Measurements from ENCODE around the gene TRPM7. TPM values are rescaled to one million over a fixed set of nuclear protein-coding genes. Genes with fewer than 3 reads are reported as not detected.

TRPM7 gene
- total RNA-seq, 1 donor from 2014 or later, result 31.2 TPM

- Histone ChIP-seq H3K27me3 (ENCODE audit: control insufficient read depth, insufficient read depth, low read length) (no peaks in the 10 kb centered on the region), H3K4me3 (ENCODE audit: low read depth, low read length) (no peak overlapping the region), H3K36me3 (ENCODE audit: control insufficient read depth, insufficient read depth, low read length) (no peaks in the 10 kb centered on the region)
- no peak for DNase-seq (ENCODE audit: low read depth)
- TF ChIP-seq, protein P1, sequence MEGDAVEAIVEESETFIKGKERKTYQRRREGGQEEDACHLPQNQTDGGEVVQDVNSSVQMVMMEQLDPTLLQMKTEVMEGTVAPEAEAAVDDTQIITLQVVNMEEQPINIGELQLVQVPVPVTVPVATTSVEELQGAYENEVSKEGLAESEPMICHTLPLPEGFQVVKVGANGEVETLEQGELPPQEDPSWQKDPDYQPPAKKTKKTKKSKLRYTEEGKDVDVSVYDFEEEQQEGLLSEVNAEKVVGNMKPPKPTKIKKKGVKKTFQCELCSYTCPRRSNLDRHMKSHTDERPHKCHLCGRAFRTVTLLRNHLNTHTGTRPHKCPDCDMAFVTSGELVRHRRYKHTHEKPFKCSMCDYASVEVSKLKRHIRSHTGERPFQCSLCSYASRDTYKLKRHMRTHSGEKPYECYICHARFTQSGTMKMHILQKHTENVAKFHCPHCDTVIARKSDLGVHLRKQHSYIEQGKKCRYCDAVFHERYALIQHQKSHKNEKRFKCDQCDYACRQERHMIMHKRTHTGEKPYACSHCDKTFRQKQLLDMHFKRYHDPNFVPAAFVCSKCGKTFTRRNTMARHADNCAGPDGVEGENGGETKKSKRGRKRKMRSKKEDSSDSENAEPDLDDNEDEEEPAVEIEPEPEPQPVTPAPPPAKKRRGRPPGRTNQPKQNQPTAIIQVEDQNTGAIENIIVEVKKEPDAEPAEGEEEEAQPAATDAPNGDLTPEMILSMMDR (IDR thresholded peaks at IDR 0.05; ENCODE audit: insufficient read depth, low read length, poor library complexity, severe bottlenecking), result no peak
Observed at GRCh38 chr15:50549326-50549725, 137.3 kb downstream of the TRPM7 start.

DNA sequence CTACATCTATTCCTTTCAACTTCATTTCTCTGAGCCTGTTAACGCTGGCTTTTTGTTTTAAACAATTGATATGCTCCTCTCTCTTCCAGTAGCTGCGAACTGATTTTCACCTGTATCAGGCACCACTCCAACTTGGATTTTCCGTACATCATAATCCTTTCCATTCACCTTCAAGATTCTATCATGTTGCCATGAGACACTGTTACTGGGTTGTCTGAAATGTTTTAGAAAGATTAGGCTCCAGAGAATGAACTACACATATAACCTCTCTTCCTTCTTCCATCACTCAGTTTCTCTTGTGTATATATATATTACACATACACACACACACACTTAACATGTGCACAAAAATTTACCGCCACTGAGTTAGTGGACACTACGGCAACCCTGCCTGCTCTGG, 140.0 kb downstream of the TRPM7 start, which contains the start of gene USP50:
USP50 (minus strand) TSS at position 101 of the 400 bp plus-strand sequence. CDS start 141 bp downstream, outside the sequence.
- DNase-seq (ENCODE audit: low read depth), result no peak
- Histone ChIP-seq H3K4me3 (ENCODE audit: low read depth, low read length) (no peak within 1 kb of the TSS), H3K36me3 (ENCODE audit: control insufficient read depth, insufficient read depth, low read length) (no peaks in the 10 kb centered on the region), H3K27me3 (ENCODE audit: control insufficient read depth, insufficient read depth, low read length) (no peaks in the 10 kb centered on the region)
- TF ChIP-seq, protein P1 (IDR thresholded peaks at IDR 0.05; ENCODE audit: insufficient read depth, low read length, poor library complexity, severe bottlenecking), result no peak

DNA sequence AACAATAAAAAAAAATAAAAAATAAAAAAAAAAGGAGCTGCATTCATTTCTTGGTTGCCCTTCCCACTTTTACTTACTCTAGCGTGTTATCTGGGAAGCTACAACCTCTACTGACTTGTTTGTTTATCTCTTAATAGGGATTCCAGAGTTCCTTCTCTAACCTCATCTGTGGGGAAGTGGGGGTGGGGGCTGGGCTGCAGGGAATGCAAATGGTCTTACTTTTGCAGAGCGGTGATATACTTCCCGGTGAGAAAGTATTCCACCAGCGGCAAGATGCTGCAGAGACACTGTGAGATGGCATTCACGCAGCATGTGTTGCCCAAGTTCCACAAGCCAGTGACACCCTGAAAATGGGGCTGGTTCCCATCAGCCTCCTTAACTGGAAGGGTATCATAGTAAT, 142.2 kb downstream of the TRPM7 start:
- TF ChIP-seq, protein P1 (IDR thresholded peaks at IDR 0.05; ENCODE audit: insufficient read depth, low read length, poor library complexity, severe bottlenecking), result no peak
- DNase-seq (ENCODE audit: low read depth), result no peak
- Histone ChIP-seq H3K27me3 (ENCODE audit: control insufficient read depth, insufficient read depth, low read length) (no peaks in the 10 kb centered on the region), H3K36me3 (ENCODE audit: control insufficient read depth, insufficient read depth, low read length) (no peaks in the 10 kb centered on the region), H3K4me3 (ENCODE audit: low read depth, low read length) (no peak overlapping the region)

DNA sequence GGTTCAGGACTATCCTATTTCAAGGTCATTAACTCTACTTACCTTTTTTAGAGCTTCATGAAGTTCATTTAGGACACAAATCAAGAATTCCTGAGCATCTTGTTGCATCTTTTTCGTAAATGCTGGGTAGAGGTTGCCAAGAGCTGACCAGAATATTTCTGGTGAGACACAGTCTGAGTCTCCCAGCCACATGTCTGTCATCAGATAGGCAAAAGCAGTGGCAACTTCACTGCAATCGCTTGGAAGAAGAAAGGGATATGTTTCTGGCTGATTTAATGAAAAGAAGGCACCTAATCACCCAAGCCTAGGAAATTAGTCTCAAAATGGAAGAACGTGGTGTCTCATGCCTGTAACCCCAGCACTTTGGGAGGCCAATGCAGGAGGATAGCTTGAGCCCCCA, 143.0 kb downstream of the TRPM7 start:
- DNase-seq (ENCODE audit: low read depth), result no peak
- no peaks in the 10 kb centered on the region for H3K36me3 ChIP-seq (ENCODE audit: control insufficient read depth, insufficient read depth, low read length)
- TF ChIP-seq, protein P1 (IDR thresholded peaks at IDR 0.05; ENCODE audit: insufficient read depth, low read length, poor library complexity, severe bottlenecking), result no peak
- H3K4me3 ChIP-seq (ENCODE audit: low read depth, low read length), result no peak overlapping the region
- no peaks in the 10 kb centered on the region for H3K27me3 ChIP-seq (ENCODE audit: control insufficient read depth, insufficient read depth, low read length)

GRCh38 chr15:50542887-50543210, 143.7 kb downstream of the TRPM7 start:
- H3K36me3 ChIP-seq (ENCODE audit: control insufficient read depth, insufficient read depth, low read length), result no peaks in the 10 kb centered on the region
- H3K27me3 ChIP-seq (ENCODE audit: control insufficient read depth, insufficient read depth, low read length), result no peaks in the 10 kb centered on the region
- no peak for DNase-seq (ENCODE audit: low read depth)
- TF ChIP-seq, protein P1 (IDR thresholded peaks at IDR 0.05; ENCODE audit: insufficient read depth, low read length, poor library complexity, severe bottlenecking), result no peak
- H3K4me3 ChIP-seq (ENCODE audit: low read depth, low read length), result no peak overlapping the region

DNA sequence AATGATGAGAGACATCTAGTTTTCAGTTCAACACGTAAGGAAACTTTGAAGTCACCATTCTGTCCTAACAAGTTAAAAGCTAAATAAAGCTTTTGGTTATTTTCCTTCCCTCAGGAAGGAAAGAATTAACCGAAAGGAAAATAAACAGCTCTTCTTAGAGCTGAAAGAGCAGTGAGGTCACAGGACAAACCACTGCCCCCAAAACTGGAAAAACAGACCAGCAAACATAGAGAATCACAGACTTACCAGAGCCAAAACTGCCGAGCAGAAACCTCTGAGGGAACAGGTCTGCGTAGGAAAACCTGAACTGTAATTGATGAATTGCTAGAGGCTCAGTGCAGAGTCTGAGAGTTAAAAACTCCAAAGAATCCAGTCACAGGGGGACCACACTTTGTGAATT, 154.8 kb downstream of the TRPM7 start:
- Histone ChIP-seq H3K4me3 (ENCODE audit: low read depth, low read length) (no peak overlapping the region), H3K36me3 (ENCODE audit: control insufficient read depth, insufficient read depth, low read length) (no peaks in the 10 kb centered on the region), H3K27me3 (ENCODE audit: control insufficient read depth, insufficient read depth, low read length) (no peaks in the 10 kb centered on the region)
- TF ChIP-seq, protein P1 (IDR thresholded peaks at IDR 0.05; ENCODE audit: insufficient read depth, low read length, poor library complexity, severe bottlenecking), result no peak
- no peak for DNase-seq (ENCODE audit: low read depth)

Data from kidney epithelial cell (primary cell).